Left lung (tissue), 10 donors: Measurements from ENCODE around the gene DNAAF3. TPM values are rescaled to one million over a fixed set of nuclear protein-coding genes. Genes with fewer than 3 reads are reported as not detected.
A peak's percentile ranks its signal among the peaks of the same experiment; 100 is the strongest.

Source experiments
- ATAC-seq: fragments of 200-7000 bp; cut with Tn5 transposase; one replicate; pipeline ENCODE4 v1.9.1; 2020; ENCODE audit warnings: moderate library complexity
- DNase-seq, 4 donors: peaks; one replicate each; pipeline ENCODE4 v3.0.0-alpha.2; 2013 to 2020
- H3K27ac ChIP-seq, 2 donors: fragments of 200-600 bp; sonication (generic) in 1 of 2; one replicate each; pipeline versions ENCODE4 v1.5.0 to v1.8.0; 2020 to 2021
- H3K27me3 ChIP-seq, 2 donors: fragments of 200-600 bp; sonication (generic) in 1 of 2; one replicate each; pipeline versions ENCODE4 v1.5.0 to v1.8.0; 2020 to 2021
- H3K36me3 ChIP-seq, 2 donors: fragments of 200-600 bp; sonication (generic) in 1 of 2; one replicate each; pipeline versions ENCODE4 v1.5.0 to v1.8.0; 2020 to 2021
- H3K4me1 ChIP-seq, 2 donors: fragments of 200-600 bp; one replicate each; pipeline ENCODE4 v1.8.0; 2021
- H3K4me3 ChIP-seq, 2 donors: fragments of 200-600 bp; sonication (generic) in 1 of 2; one replicate each; pipeline versions ENCODE4 v1.5.0 to v1.8.0; 2020 to 2021; ENCODE audit warnings: mild to moderate bottlenecking in 1 of 2
- H3K9me3 ChIP-seq, 2 donors: fragments of 200-600 bp; sonication (generic) in 1 of 2; one replicate each; pipeline versions ENCODE4 v1.5.0 to v1.8.0; 2020 to 2021
- intact Hi-C, 2 donors: fragments of 100-400 bp; cut with DNase I; formaldehyde crosslinking; loops; one replicate each; pipeline versions ENCODE4 v1.11.2 to v1.14.2; 2022
- microRNA-seq, 2 donors: library from miRNA; unstranded; fragments of <30 nt; microRNA quantifications; one replicate each; pipeline ENCODE4, GENCODE V29; 2019
- polyA plus RNA-seq, 6 donors: library from polyadenylated mRNA; unstranded; fragments of 120-200 nt; gene quantifications; one replicate each; pipeline ENCODE4 v1.2.1, GENCODE V29; 2013; ENCODE audit not compliant: insufficient read length in 6 of 6
- total RNA-seq, 2 donors: library from RNA; stranded (reverse); fragmentation: NEBNext Ultra II Directional; extraction: Animal tissue kit (Norgen Biotek cat#: 25700); gene quantifications; one replicate each; pipeline ENCODE4 v1.2.1, GENCODE V29; 2021
- TF ChIP-seq, protein P1 (sequence below), 2 donors: fragments of 200-600 bp; sonication (generic) in 1 of 2; IDR thresholded peaks; one replicate each; pipeline versions ENCODE4 v1.5.0 to v1.8.0; 2021; ENCODE audit warnings: antibody characterized with exemption in 2 of 2
- donor health status: DM: no; HTN: yes; CAD: no.
- donor health status: DM: no; HTN: no; CAD: no.

Gene DNAAF3
- total and polyA plus RNA-seq, 8 donors, result 0.76 to 11.0 (median 5.4) TPM

DNA sequence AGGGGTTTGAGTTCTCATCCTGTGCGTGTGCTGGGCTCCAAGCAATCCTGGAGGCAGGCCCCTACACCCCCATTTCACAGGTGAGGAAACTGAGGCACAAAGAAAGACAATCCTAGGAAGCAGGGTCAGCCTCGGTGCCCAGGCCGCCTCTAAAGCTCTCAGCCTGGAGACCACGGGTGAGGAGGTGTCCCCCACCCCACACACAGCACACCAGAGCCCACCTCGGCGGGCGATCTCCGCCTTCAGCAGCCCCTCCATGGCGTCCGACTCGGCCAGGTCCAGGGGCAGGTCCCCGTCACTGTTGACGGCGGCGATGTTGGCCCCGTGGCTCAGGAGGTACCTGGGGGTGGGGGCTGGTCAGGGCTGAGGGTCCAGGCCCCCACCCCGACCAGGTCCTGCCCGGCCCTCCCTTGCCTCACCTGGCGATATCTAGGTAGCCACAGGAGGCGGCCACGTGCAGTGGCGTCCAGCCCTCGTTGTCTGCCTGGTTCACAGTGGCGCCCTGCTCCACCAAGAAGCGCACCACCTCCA lies 54.1 kb downstream of the DNAAF3 start:
- DNase-seq (no peak), ATAC-seq (no peak)
- H3K4me1 ChIP-seq, result peaks cover 16 to 40% of the 10 kb centered on the region in 2 donors
- intact Hi-C loops, result no loop called here
- TF ChIP-seq, protein P1, sequence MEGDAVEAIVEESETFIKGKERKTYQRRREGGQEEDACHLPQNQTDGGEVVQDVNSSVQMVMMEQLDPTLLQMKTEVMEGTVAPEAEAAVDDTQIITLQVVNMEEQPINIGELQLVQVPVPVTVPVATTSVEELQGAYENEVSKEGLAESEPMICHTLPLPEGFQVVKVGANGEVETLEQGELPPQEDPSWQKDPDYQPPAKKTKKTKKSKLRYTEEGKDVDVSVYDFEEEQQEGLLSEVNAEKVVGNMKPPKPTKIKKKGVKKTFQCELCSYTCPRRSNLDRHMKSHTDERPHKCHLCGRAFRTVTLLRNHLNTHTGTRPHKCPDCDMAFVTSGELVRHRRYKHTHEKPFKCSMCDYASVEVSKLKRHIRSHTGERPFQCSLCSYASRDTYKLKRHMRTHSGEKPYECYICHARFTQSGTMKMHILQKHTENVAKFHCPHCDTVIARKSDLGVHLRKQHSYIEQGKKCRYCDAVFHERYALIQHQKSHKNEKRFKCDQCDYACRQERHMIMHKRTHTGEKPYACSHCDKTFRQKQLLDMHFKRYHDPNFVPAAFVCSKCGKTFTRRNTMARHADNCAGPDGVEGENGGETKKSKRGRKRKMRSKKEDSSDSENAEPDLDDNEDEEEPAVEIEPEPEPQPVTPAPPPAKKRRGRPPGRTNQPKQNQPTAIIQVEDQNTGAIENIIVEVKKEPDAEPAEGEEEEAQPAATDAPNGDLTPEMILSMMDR (IDR thresholded peaks at IDR 0.05), result no peak
- no peaks in the 10 kb centered on the region for H3K9me3 ChIP-seq
- peaks cover 0 to 43% of the 10 kb centered on the region in 2 donors for H3K36me3 ChIP-seq
- peak overlapping the region in 1 of 2 donors; percentile 81 for H3K27ac ChIP-seq
- H3K4me3 ChIP-seq, result no peak overlapping the region
- no peaks in the 10 kb centered on the region for H3K27me3 ChIP-seq

DNA sequence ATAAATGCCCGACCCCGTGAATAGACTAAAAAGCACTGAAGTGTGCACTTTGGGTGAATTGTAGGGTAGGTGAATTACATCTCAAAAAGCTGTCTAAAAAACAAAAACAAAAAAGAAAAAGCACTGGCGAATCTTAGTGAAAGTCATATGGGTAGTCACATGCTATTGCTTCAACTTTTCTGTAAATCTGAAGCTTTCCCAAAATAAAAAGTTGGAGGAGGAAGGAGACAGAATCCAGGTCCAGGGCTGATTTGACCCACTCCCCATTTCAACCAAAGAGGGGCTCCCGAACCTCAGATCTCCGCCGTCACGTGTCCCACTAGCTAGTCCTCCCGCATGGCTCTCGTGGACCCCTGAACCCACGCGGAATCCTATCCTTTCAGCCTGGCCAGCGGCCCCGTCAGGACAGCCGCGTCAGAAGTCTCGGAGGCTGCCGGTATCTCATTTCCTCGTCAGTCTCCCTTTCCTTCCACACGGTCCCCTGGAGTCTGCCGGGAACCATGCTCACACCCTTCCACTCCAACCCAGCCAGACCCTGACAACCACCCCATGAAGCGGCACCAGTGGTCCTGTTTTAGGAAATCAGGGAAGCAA lies 55.1 kb downstream of the DNAAF3 start:
- Histone ChIP-seq H3K36me3 (peaks cover 0 to 53% of the 10 kb centered on the region in 2 donors), H3K4me3 (no peak overlapping the region), H3K27me3 (no peaks in the 10 kb centered on the region), H3K27ac (no peak overlapping the region), H3K9me3 (no peaks in the 10 kb centered on the region), H3K4me1 (peaks cover 16 to 38% of the 10 kb centered on the region in 2 donors)
- TF ChIP-seq, protein P1 (IDR thresholded peaks at IDR 0.05), result no peak
- intact Hi-C loops, result no loop called here
- DNase-seq (no peak), ATAC-seq (no peak)

DNA sequence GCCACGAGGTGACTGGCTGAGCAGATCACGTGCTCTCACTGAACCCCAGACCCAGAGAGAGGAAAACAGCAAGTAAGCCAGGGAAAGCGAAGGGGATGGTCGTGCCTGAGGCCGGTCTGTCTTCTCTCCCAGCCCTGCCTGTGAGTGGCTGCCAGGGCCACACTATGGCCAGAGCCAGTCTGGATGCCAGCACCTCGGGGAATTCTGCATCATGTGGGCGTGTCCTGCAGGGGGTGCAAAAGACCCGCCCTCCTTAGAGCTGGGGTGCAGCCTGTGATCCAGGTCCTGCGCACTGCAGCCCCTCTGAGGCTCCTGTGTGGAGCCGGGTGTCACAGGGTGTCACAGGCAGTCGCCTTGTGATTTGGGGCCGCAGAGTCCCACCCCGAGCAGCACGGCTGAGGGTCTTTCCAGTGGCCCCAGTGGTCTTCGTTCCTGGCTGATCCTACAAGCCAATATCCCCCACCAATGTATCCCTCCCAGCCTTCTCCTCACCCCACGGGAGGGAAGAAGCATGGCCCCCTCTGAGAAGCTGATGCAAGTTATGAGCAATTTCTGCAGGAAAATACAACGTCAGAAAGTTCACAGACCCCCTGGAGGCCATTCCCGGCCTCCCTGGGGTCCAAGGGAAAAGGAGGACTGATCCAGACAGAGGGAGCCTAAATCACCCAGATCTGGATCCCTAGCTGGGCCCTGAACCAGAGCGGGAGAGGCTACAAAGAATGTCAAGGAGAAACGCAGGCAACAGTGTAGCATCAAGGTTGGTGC lies 56.7 kb downstream of the DNAAF3 start:
- TF ChIP-seq, protein P1 (IDR thresholded peaks at IDR 0.05), result no peak
- intact Hi-C loops, result no loop called here
- H3K4me3 ChIP-seq, result no peak overlapping the region
- H3K27ac ChIP-seq, result no peak overlapping the region
- H3K36me3 ChIP-seq, result peaks cover 0 to 63% of the 10 kb centered on the region in 2 donors
- DNase-seq (no peak), ATAC-seq (no peak)
- no peaks in the 10 kb centered on the region for H3K9me3 ChIP-seq
- H3K4me1 ChIP-seq, result peaks cover 6 to 22% of the 10 kb centered on the region in 2 donors
- H3K27me3 ChIP-seq, result no peaks in the 10 kb centered on the region

Small RNA genes within 50 kb of the gene (microRNA-seq; reads per million reads assigned to microRNA genes)
- 0 reads per million in 2 donors for gene MIR7975

Other genes with a start within 250 kb of the DNAAF3 start
- under 1 TPM in 1 of 2 donors, not detected in 1; 0.09 TPM for gene NLRP7, start 219.1 kb downstream of the DNAAF3 start, total RNA-seq
- under 1 TPM in 1 of 6 donors, not detected in 5; 0.20 TPM for gene NLRP7, start 219.1 kb downstream of the DNAAF3 start, polyA plus RNA-seq
- gene NLRP2, start 200.2 kb downstream of the DNAAF3 start, total RNA-seq, result 10 to 100 TPM; 11.3 to 33.4 TPM
- 10 to 100 TPM in 4 of 6 donors, 1 to 10 TPM in 2; 6.8 to 17.3 (median 11.1) TPM for gene NLRP2, start 200.2 kb downstream of the DNAAF3 start, polyA plus RNA-seq
- 1 to 10 TPM in 1 of 2 donors, under 1 TPM in 1; 0.52 to 1.0 TPM for gene GP6, start 128.3 kb downstream of the DNAAF3 start, total RNA-seq
- 1 to 10 TPM in 2 of 6 donors, under 1 TPM in 4; 0.84 to 1.2 (median 0.91) TPM for gene GP6, start 128.3 kb downstream of the DNAAF3 start, polyA plus RNA-seq
- gene RDH13, start 103.5 kb downstream of the DNAAF3 start, total RNA-seq, result 10 to 100 TPM; 24.2 to 38.0 TPM
- 10 to 100 TPM in 5 of 6 donors, 1 to 10 TPM in 1; 7.3 to 17.5 (median 12.1) TPM for gene RDH13, start 103.5 kb downstream of the DNAAF3 start, polyA plus RNA-seq
- gene EPS8L1, start 90.7 kb downstream of the DNAAF3 start, total RNA-seq, result 10 to 100 TPM; 21.2 to 37.5 TPM
- gene EPS8L1, start 90.7 kb downstream of the DNAAF3 start, polyA plus RNA-seq, result 10 to 100 TPM in 3 of 6 donors, 1 to 10 TPM in 3; 5.3 to 16.3 (median 10.5) TPM
- gene PPP1R12C, start 49.0 kb downstream of the DNAAF3 start, total RNA-seq, result 100 to 1,000 TPM in 1 of 2 donors, 10 to 100 TPM in 1; 93.2 to 113 TPM
- gene PPP1R12C, start 49.0 kb downstream of the DNAAF3 start, polyA plus RNA-seq, result 10 to 100 TPM; 50.2 to 82.4 (median 64.6) TPM
- gene TNNT1, start 17.4 kb downstream of the DNAAF3 start, total RNA-seq, result 1 to 10 TPM in 1 of 2 donors, not detected in 1; 1.6 TPM
- gene TNNT1, start 17.4 kb downstream of the DNAAF3 start, polyA plus RNA-seq, result 1 to 10 TPM; 1.1 to 4.3 (median 1.6) TPM
- gene TNNI3, start 8.9 kb downstream of the DNAAF3 start, total RNA-seq, result 1 to 10 TPM; 1.2 to 1.6 TPM
- gene TNNI3, start 8.9 kb downstream of the DNAAF3 start, polyA plus RNA-seq, result 1 to 10 TPM in 1 of 6 donors, under 1 TPM in 4, not detected in 1; 0.75 to 1.6 (median 0.84) TPM
- gene SYT5, start 13.7 kb upstream of the DNAAF3 start, total RNA-seq, result not detected
- 1 to 10 TPM in 3 of 6 donors, under 1 TPM in 3; 0.61 to 1.5 (median 0.94) TPM for gene SYT5, start 13.7 kb upstream of the DNAAF3 start, polyA plus RNA-seq
- under 1 TPM; 0.20 to 0.63 TPM for gene PTPRH, start 42.9 kb upstream of the DNAAF3 start, total RNA-seq
- under 1 TPM; 0.10 to 0.32 (median 0.20) TPM for gene PTPRH, start 42.9 kb upstream of the DNAAF3 start, polyA plus RNA-seq
- 1 to 10 TPM; 1.9 to 2.7 TPM for gene TMEM86B, start 62.1 kb upstream of the DNAAF3 start, total RNA-seq
- 1 to 10 TPM; 2.3 to 4.4 (median 2.7) TPM for gene TMEM86B, start 62.1 kb upstream of the DNAAF3 start, polyA plus RNA-seq
- 10 to 100 TPM; 56.0 to 81.8 TPM for gene PPP6R1, start 92.4 kb upstream of the DNAAF3 start, total RNA-seq
- 10 to 100 TPM; 33.4 to 43.8 (median 39.8) TPM for gene PPP6R1, start 92.4 kb upstream of the DNAAF3 start, polyA plus RNA-seq
- gene HSPBP1, start 113.5 kb upstream of the DNAAF3 start, total RNA-seq, result 10 to 100 TPM; 23.8 to 31.0 TPM
- gene HSPBP1, start 113.5 kb upstream of the DNAAF3 start, polyA plus RNA-seq, result 10 to 100 TPM; 23.7 to 38.4 (median 30.5) TPM
- gene BRSK1, start 117.4 kb upstream of the DNAAF3 start, total RNA-seq, result 1 to 10 TPM; 2.2 to 3.3 TPM
- gene BRSK1, start 117.4 kb upstream of the DNAAF3 start, polyA plus RNA-seq, result 10 to 100 TPM; 11.7 to 18.1 (median 14.9) TPM
- 10 to 100 TPM; 13.3 to 29.5 TPM for gene TMEM150B, start 158.7 kb upstream of the DNAAF3 start, total RNA-seq
- 1 to 10 TPM in 1 of 6 donors, under 1 TPM in 5; 0.49 to 1.2 (median 0.82) TPM for gene TMEM150B, start 158.7 kb upstream of the DNAAF3 start, polyA plus RNA-seq
- 10 to 100 TPM; 12.9 to 15.5 TPM for gene KMT5C, start 173.3 kb upstream of the DNAAF3 start, total RNA-seq
- 10 to 100 TPM; 20.8 to 27.6 (median 22.4) TPM for gene KMT5C, start 173.3 kb upstream of the DNAAF3 start, polyA plus RNA-seq
- gene COX6B2, start 188.1 kb upstream of the DNAAF3 start, total RNA-seq, result under 1 TPM in 1 of 2 donors, not detected in 1; 0.24 TPM
- under 1 TPM; 0.20 to 0.75 (median 0.59) TPM for gene COX6B2, start 188.1 kb upstream of the DNAAF3 start, polyA plus RNA-seq
- gene GARIN5B, start 196.6 kb upstream of the DNAAF3 start, total RNA-seq, result not detected
- under 1 TPM in 2 of 6 donors, not detected in 4; 0.04 to 0.06 TPM for gene GARIN5B, start 196.6 kb upstream of the DNAAF3 start, polyA plus RNA-seq
- under 1 TPM; 0.10 to 0.44 TPM for gene IL11, start 203.8 kb upstream of the DNAAF3 start, total RNA-seq
- gene IL11, start 203.8 kb upstream of the DNAAF3 start, polyA plus RNA-seq, result under 1 TPM; 0.16 to 0.90 (median 0.43) TPM
- 1 to 10 TPM in 1 of 2 donors, not detected in 1; 9.3 TPM for gene TMEM190, start 210.2 kb upstream of the DNAAF3 start, total RNA-seq
- gene TMEM190, start 210.2 kb upstream of the DNAAF3 start, polyA plus RNA-seq, result 10 to 100 TPM in 1 of 6 donors, 1 to 10 TPM in 5; 1.2 to 15.6 (median 4.5) TPM
- 10 to 100 TPM; 25.3 to 33.9 TPM for gene TMEM238, start 217.7 kb upstream of the DNAAF3 start, total RNA-seq
- 1 to 10 TPM in 2 of 6 donors, under 1 TPM in 4; 0.48 to 1.9 (median 0.67) TPM for gene TMEM238, start 217.7 kb upstream of the DNAAF3 start, polyA plus RNA-seq
- gene RPL28, start 219.3 kb upstream of the DNAAF3 start, total RNA-seq, result 1,000 to 10,000 TPM; 1,601 to 1,774 TPM
- 1,000 to 10,000 TPM; 1,216 to 1,673 (median 1,335) TPM for gene RPL28, start 219.3 kb upstream of the DNAAF3 start, polyA plus RNA-seq
- 10 to 100 TPM; 26.5 to 39.1 TPM for gene UBE2S, start 241.2 kb upstream of the DNAAF3 start, total RNA-seq
- 10 to 100 TPM; 27.4 to 71.2 (median 35.7) TPM for gene UBE2S, start 241.2 kb upstream of the DNAAF3 start, polyA plus RNA-seq